Left lung (tissue), 10 donors: Measurements from ENCODE around the gene DIP2C. TPM values are rescaled to one million over a fixed set of nuclear protein-coding genes. Genes with fewer than 3 reads are reported as not detected.

Experiments used
- ATAC-seq: fragments of 200-7000 bp; cut with Tn5 transposase; one replicate; pipeline ENCODE4 v1.9.1; 2020; ENCODE audit warnings: moderate library complexity
- DNase-seq, 4 donors: peaks; one replicate each; pipeline ENCODE4 v3.0.0-alpha.2; 2013 to 2020
- H3K27ac ChIP-seq, 2 donors: fragments of 200-600 bp; sonication (generic) in 1 of 2; one replicate each; pipeline versions ENCODE4 v1.5.0 to v1.8.0; 2020 to 2021
- H3K27me3 ChIP-seq, 2 donors: fragments of 200-600 bp; sonication (generic) in 1 of 2; one replicate each; pipeline versions ENCODE4 v1.5.0 to v1.8.0; 2020 to 2021
- H3K36me3 ChIP-seq, 2 donors: fragments of 200-600 bp; sonication (generic) in 1 of 2; one replicate each; pipeline versions ENCODE4 v1.5.0 to v1.8.0; 2020 to 2021
- H3K4me1 ChIP-seq, 2 donors: fragments of 200-600 bp; one replicate each; pipeline ENCODE4 v1.8.0; 2021
- H3K4me3 ChIP-seq, 2 donors: fragments of 200-600 bp; sonication (generic) in 1 of 2; one replicate each; pipeline versions ENCODE4 v1.5.0 to v1.8.0; 2020 to 2021; ENCODE audit warnings: mild to moderate bottlenecking in 1 of 2
- H3K9me3 ChIP-seq, 2 donors: fragments of 200-600 bp; sonication (generic) in 1 of 2; one replicate each; pipeline versions ENCODE4 v1.5.0 to v1.8.0; 2020 to 2021
- CTCF ChIP-seq, 2 donors: fragments of 200-600 bp; sonication (generic) in 1 of 2; IDR thresholded peaks; one replicate each; pipeline versions ENCODE4 v1.5.0 to v1.8.0; 2021; ENCODE audit warnings: antibody characterized with exemption in 2 of 2
- intact Hi-C, 2 donors: fragments of 100-400 bp; cut with DNase I; formaldehyde crosslinking; loops; one replicate each; pipeline versions ENCODE4 v1.11.2 to v1.14.2; 2022
- polyA plus RNA-seq, 6 donors: library from polyadenylated mRNA; unstranded; fragments of 120-200 nt; gene quantifications; one replicate each; pipeline ENCODE4 v1.2.1, GENCODE V29; 2013; ENCODE audit not compliant: insufficient read length in 6 of 6
- total RNA-seq, 2 donors: library from RNA; stranded (reverse); fragmentation: NEBNext Ultra II Directional; extraction: Animal tissue kit (Norgen Biotek cat#: 25700); gene quantifications; one replicate each; pipeline ENCODE4 v1.2.1, GENCODE V29; 2021
- donor health status: DM: no; HTN: yes; CAD: no.
- donor health status: DM: no; HTN: no; CAD: no.

DIP2C gene
- total and polyA plus RNA-seq, 8 donors: 10.5 to 22.5 (median 19.5) TPM

DNA sequence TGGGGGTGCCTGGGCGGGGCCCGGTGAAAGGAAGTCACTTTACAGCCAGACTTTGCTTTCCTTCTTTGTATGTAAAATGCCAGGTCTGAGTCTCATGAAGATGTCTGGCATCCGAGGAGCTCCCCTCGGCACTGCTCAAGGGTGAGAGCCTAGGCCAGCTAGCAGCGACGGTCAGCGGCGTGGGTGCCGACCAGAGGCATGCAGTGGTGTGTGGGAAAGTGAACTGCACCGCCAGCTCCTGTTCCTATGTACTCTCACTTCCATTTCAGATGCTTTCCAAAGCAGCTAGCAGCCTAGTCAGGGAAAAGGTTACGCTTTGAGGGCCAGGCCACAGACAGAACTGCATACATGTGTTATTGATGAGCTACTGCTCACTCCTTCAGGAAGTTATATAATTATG is 381.4 kb downstream of the DIP2C start:
- no peak for DNase-seq
- intact Hi-C loops: no loop called here
- H3K4me1 ChIP-seq: no peaks in the 10 kb centered on the region
- H3K36me3 ChIP-seq: no peaks in the 10 kb centered on the region
- no peak for ATAC-seq
- H3K27ac ChIP-seq: no peak overlapping the region
- H3K4me3 ChIP-seq: no peak overlapping the region
- H3K9me3 ChIP-seq: no peaks in the 10 kb centered on the region
- TF ChIP-seq CTCF (IDR thresholded peaks at IDR 0.05): no peak
- no peaks in the 10 kb centered on the region for H3K27me3 ChIP-seq

- no peak overlapping the region for H3K4me3 ChIP-seq
- H3K27me3 ChIP-seq: no peaks in the 10 kb centered on the region
- H3K27ac ChIP-seq: no peak overlapping the region
- no peaks in the 10 kb centered on the region for H3K4me1 ChIP-seq
- no peak for TF ChIP-seq CTCF (IDR thresholded peaks at IDR 0.05)
- ATAC-seq (no peak), DNase-seq (no peak)
- intact Hi-C loops: no loop called here
- H3K9me3 ChIP-seq: no peaks in the 10 kb centered on the region
- H3K36me3 ChIP-seq: no peaks in the 10 kb centered on the region
These were observed 381.8 kb downstream of the DIP2C start for GRCh38 chr10:307659-308058.

- H3K4me3 ChIP-seq: no peak overlapping the region
- DNase-seq: no peak
- H3K4me1 ChIP-seq: no peaks in the 10 kb centered on the region
- no peaks in the 10 kb centered on the region for H3K27me3 ChIP-seq
- H3K36me3 ChIP-seq: no peaks in the 10 kb centered on the region
- no peak overlapping the region for H3K27ac ChIP-seq
- no peaks in the 10 kb centered on the region for H3K9me3 ChIP-seq
- no peak for ATAC-seq
- TF ChIP-seq CTCF (IDR thresholded peaks at IDR 0.05): no peak
- intact Hi-C loops: no loop called here
These were observed 382.7 kb downstream of the DIP2C start for GRCh38 chr10:306675-307185.

- no peaks in the 10 kb centered on the region for H3K4me1 ChIP-seq
- DNase-seq (no peak), ATAC-seq (no peak)
- H3K4me3 ChIP-seq: no peak overlapping the region
- no peaks in the 10 kb centered on the region for H3K9me3 ChIP-seq
- no peak overlapping the region for H3K27ac ChIP-seq
- intact Hi-C loops: no loop called here
- no peak for TF ChIP-seq CTCF (IDR thresholded peaks at IDR 0.05)
- no peaks in the 10 kb centered on the region for H3K36me3 ChIP-seq
- no peaks in the 10 kb centered on the region for H3K27me3 ChIP-seq
These were observed 383.3 kb downstream of the DIP2C start for GRCh38 chr10:306007-306674.

DNA sequence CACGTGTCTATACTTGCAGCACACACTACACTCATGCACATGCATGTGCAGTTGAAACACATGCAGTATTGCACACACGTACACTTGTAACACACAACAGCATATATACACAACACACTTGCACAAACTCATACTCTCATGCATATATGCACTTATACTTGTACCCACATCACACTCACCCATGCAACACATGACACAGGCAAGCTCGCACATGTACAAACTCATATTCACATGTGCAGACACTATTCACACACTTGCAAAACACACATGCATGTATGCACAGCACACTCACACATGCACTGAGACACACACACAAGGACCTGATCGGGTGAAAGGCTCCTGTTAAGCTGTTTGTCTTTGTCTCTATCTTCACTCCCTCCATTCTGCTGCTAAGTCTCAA is 384.4 kb downstream of the DIP2C start:
- no peak for TF ChIP-seq CTCF (IDR thresholded peaks at IDR 0.05)
- Histone ChIP-seq H3K4me3 (no peak overlapping the region), H3K9me3 (no peaks in the 10 kb centered on the region), H3K36me3 (no peaks in the 10 kb centered on the region), H3K27ac (no peak overlapping the region), H3K27me3 (no peaks in the 10 kb centered on the region), H3K4me1 (no peaks in the 10 kb centered on the region)
- intact Hi-C loops: no loop called here
- DNase-seq (no peak), ATAC-seq (no peak)
